GM23248 (cell line): ENCODE data around the gene WRNIP1.

Source experiments
- EZH2 ChIP-seq: fragments of 200-600 bp; sonication (generic); IDR thresholded peaks from 2 replicates; pipeline ENCODE4 v1.6.1; 2018; ENCODE audit warnings: antibody characterized with exemption, mild to moderate bottlenecking; ENCODE audit not compliant: insufficient read depth, poor library complexity, severe bottlenecking
- EZH2phosphoT487 ChIP-seq: fragments of 200-600 bp; sonication (generic); IDR thresholded peaks from 2 replicates; pipeline ENCODE4 v1.6.1; 2018; ENCODE audit warnings: antibody characterized with exemption, moderate library complexity, mild to moderate bottlenecking, low read depth; ENCODE audit not compliant: insufficient read depth

DNA sequence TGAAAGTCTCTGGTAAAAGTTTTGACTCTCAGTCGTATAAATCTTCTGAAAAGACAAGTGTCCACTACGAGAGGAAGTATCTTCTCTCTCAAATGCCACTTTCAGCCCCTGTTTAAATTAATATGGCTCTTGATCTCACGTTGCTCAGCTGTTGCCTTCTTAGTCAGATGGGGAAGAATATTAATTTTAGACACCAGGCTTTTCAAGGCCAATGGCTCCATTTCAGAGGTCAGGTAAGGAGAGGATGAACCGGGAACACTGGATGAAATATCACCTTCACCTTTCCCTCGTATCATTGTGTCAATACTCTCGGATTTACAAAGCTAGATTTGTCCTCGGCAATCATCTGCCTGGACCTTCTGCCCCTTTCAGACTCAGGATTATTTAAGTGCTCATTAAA, 14.4 kb upstream of the WRNIP1 start, which contains the start of gene MYLK4:
- TF ChIP-seq EZH2phosphoT487 (no peak), EZH2 (no peak)
